Type B pancreatic cell (in vitro differentiated cells): ENCODE data around the gene FRS3. TPM values are rescaled to one million over a fixed set of nuclear protein-coding genes. Genes with fewer than 3 reads are reported as not detected.

Experiments used
- DNase-seq: peaks from one replicate; pipeline ENCODE4 v3.0.0; 2021; ENCODE audit warnings: mixed read lengths; ENCODE audit not compliant: unreplicated experiment; ENCODE audit errors: extremely low spot score
- H3K27ac Mint-ChIP-seq: 2 replicates; pipeline ENCODE4 v1.8.0; 2021; ENCODE audit warnings: mild to moderate bottlenecking, mixed read lengths
- H3K27me3 Mint-ChIP-seq: 2 replicates; pipeline ENCODE4 v1.8.0; 2021; ENCODE audit warnings: mixed read lengths
- H3K36me3 Mint-ChIP-seq: 2 replicates; pipeline ENCODE4 v1.8.0; 2021; ENCODE audit warnings: mixed read lengths
- H3K4me1 Mint-ChIP-seq: one replicate; pipeline ENCODE4 v1.8.0; 2021; ENCODE audit warnings: mixed read lengths; ENCODE audit not compliant: unreplicated experiment
- H3K4me3 Mint-ChIP-seq: 2 replicates; pipeline ENCODE4 v1.8.0; 2021; ENCODE audit warnings: mild to moderate bottlenecking, mixed read lengths
- H3K9me3 Mint-ChIP-seq: 2 replicates; pipeline ENCODE4 v1.8.0; 2021; ENCODE audit warnings: mixed read lengths
- total RNA-seq: library from RNA; stranded (reverse); gene quantifications from 2 replicates; pipeline ENCODE4 v1.2.1, GENCODE V29; 2021; ENCODE audit warnings: low replicate concordance
- TF ChIP-seq, protein P1 (sequence below): fragments of 200-600 bp; sonication (generic); conservative IDR thresholded peaks from 2 replicates; pipeline ENCODE4 v1.5.0; 2021; ENCODE audit warnings: antibody characterized with exemption, mild to moderate bottlenecking

Gene FRS3
- total RNA-seq, 1 donor from 2014 or later: 7.0 TPM

DNA sequence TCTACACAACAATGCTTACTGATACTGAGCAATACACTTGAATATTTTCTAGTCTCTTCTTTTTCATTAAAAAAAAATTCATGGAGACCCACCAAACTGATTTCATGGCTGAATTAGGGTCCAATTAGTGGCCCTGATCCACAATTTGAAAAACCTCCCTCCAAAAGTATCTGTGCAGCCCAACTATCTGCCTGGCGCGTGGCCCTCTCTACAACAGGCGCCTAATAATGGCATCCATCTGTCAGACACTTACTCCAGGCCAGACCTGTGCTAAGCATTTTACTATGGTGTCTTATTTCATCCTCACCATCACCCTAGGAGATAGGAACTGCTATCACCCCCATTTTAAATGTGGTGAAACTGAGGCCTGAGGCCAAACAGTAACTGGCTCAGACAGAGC lies 58.3 kb downstream of the FRS3 start:
- Mint-ChIP-seq H3K27ac (no peak overlapping the region), H3K9me3 (no peaks in the 10 kb centered on the region), H3K27me3 (no peaks in the 10 kb centered on the region), H3K36me3 (no peaks in the 10 kb centered on the region), H3K4me3 (no peak overlapping the region), H3K4me1 (peaks cover 20% of the 10 kb centered on the region)
- TF ChIP-seq, protein P1, sequence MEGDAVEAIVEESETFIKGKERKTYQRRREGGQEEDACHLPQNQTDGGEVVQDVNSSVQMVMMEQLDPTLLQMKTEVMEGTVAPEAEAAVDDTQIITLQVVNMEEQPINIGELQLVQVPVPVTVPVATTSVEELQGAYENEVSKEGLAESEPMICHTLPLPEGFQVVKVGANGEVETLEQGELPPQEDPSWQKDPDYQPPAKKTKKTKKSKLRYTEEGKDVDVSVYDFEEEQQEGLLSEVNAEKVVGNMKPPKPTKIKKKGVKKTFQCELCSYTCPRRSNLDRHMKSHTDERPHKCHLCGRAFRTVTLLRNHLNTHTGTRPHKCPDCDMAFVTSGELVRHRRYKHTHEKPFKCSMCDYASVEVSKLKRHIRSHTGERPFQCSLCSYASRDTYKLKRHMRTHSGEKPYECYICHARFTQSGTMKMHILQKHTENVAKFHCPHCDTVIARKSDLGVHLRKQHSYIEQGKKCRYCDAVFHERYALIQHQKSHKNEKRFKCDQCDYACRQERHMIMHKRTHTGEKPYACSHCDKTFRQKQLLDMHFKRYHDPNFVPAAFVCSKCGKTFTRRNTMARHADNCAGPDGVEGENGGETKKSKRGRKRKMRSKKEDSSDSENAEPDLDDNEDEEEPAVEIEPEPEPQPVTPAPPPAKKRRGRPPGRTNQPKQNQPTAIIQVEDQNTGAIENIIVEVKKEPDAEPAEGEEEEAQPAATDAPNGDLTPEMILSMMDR: no peak
- DNase-seq: no peak

GRCh38 chr6:41720783-41721182 lies 58.9 kb downstream of the FRS3 start:
- no peak overlapping the region for H3K27ac Mint-ChIP-seq
- H3K9me3 Mint-ChIP-seq: no peaks in the 10 kb centered on the region
- TF ChIP-seq, protein P1: no peak
- peaks cover 20% of the 10 kb centered on the region for H3K4me1 Mint-ChIP-seq
- DNase-seq: no peak
- no peak overlapping the region for H3K4me3 Mint-ChIP-seq
- no peaks in the 10 kb centered on the region for H3K27me3 Mint-ChIP-seq
- peaks cover 2% of the 10 kb centered on the region for H3K36me3 Mint-ChIP-seq

DNA sequence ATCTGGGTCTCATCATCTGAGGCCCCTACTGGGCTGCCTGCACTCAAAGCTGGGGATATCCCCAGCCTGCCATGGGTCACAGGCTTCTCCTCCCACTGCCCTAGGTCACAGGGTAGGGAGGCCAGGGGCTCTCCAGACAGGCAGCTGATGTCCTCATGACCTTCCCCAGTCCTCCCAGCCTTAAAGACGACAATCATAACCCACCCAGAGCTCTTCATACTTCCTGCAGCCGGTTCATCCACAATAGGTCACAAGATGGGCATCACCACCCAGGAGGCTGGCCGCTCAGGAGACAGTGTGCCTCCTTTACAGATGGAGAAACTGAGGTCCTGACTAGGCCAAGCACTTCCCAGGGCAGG lies 59.5 kb downstream of the FRS3 start:
- no peak overlapping the region for H3K4me3 Mint-ChIP-seq
- TF ChIP-seq, protein P1: no peak
- H3K4me1 Mint-ChIP-seq: peaks cover 20% of the 10 kb centered on the region
- peaks cover 3% of the 10 kb centered on the region for H3K36me3 Mint-ChIP-seq
- H3K27me3 Mint-ChIP-seq: no peaks in the 10 kb centered on the region
- H3K9me3 Mint-ChIP-seq: no peaks in the 10 kb centered on the region
- no peak for DNase-seq
- H3K27ac Mint-ChIP-seq: no peak overlapping the region

Other genes with a start within 250 kb of the FRS3 start
- 62.2 and 100 TPM in 2 replicates for gene FOXP4, start 233.5 kb downstream of the FRS3 start, total RNA-seq
- 53.9 and 94.5 TPM in 2 replicates for gene MDFI, start 141.4 kb downstream of the FRS3 start, total RNA-seq
- 4.6 and 6.2 TPM in 2 replicates for gene TFEB, start 44.3 kb downstream of the FRS3 start, total RNA-seq
- 3.5 and 56.6 TPM in 2 replicates for gene PGC, start 32.5 kb downstream of the FRS3 start, total RNA-seq
- gene PRICKLE4, start 882 bp upstream of the FRS3 start, total RNA-seq: 2.1 and 2.8 TPM in 2 replicates
- gene TOMM6, start 7.8 kb upstream of the FRS3 start, total RNA-seq: 193 and 203 TPM in 2 replicates
- 2.9 and 13.2 TPM in 2 replicates for gene USP49, start 115.5 kb upstream of the FRS3 start, total RNA-seq
- gene MED20, start 141.2 kb upstream of the FRS3 start, total RNA-seq: 31.8 and 35.7 TPM in 2 replicates
- 32.3 and 36.5 TPM in 2 replicates for gene BYSL, start 141.6 kb upstream of the FRS3 start, total RNA-seq
- gene CCND3, start 161.9 kb upstream of the FRS3 start, total RNA-seq: 60.4 and 172 TPM in 2 replicates